Fibroblast of lung (primary cell): ENCODE data around the gene PIGX.
"Not testable (repeated sequence)": the region's sequence is repeated elsewhere in the genome, so short reads cannot be mapped to it uniquely, and the experiment has no call there.

Experiments used
- CTCF ChIP-seq, 2 donors: IDR thresholded peaks in 1 of 2; conservative IDR thresholded peaks in 1 of 2; 1 replicate in 1 of 2; 2 replicates in 1 of 2; pipeline ENCODE4 v1.5.1; 2011 to 2012; ENCODE audit warnings: low read length in 2 of 2, control low read depth in 1 of 2, inconsistent platforms in 1 of 2, low read depth in 1 of 2, mild to moderate bottlenecking in 1 of 2
- EZH2 ChIP-seq: IDR thresholded peaks from 2 replicates; pipeline ENCODE4 v1.5.1; 2012; ENCODE audit warnings: low read length, control low read depth, mild to moderate bottlenecking; ENCODE audit errors: missing control alignments

GRCh38 chr3:196717162-196717561 lies 5.0 kb downstream of the PIGX start:
- not testable (repeated sequence) for TF ChIP-seq CTCF (conservative IDR thresholded peaks at IDR 0.05 in 1 of 2, IDR thresholded peaks at IDR 0.05 in 1 of 2; ENCODE audit: low read depth in 1 of 2, low read length in 2 of 2); EZH2
